Spleen (tissue), 11 donors: ENCODE results near the gene MEAK7. TPM values are rescaled to one million over a fixed set of nuclear protein-coding genes. Genes with fewer than 3 reads are reported as not detected.

Experiments
- DNase-seq: peaks from one replicate; pipeline ENCODE4 v3.0.0-alpha.2; 2020
- H3K27ac ChIP-seq, 8 donors: fragments of 200-600 bp; sonication (generic) in 7 of 8; 1 replicate in 4 of 8; 2 replicates in 4 of 8; pipeline versions ENCODE4 v1.5.0 to v1.8.0; 2016 to 2021; ENCODE audit warnings: inconsistent platforms in 4 of 8, mild to moderate bottlenecking in 4 of 8, moderate library complexity in 1 of 8
- H3K27me3 ChIP-seq, 7 donors: fragments of 200-600 bp; sonication (generic) in 6 of 7; replicated peaks in 1 of 7; 1 replicate in 4 of 7; 2 replicates in 3 of 7; pipeline versions ENCODE4 v1.5.0 to v1.8.0; 2016 to 2021; ENCODE audit warnings: inconsistent platforms in 3 of 7, mild to moderate bottlenecking in 1 of 7
- H3K36me3 ChIP-seq, 6 donors: fragments of 200-600 bp; sonication (generic) in 5 of 6; 1 replicate in 4 of 6; 2 replicates in 2 of 6; pipeline versions ENCODE4 v1.5.0 to v1.8.0; 2016 to 2021; ENCODE audit warnings: inconsistent platforms in 2 of 6
- H3K4me1 ChIP-seq, 6 donors: fragments of 200-600 bp; sonication (generic) in 5 of 6; 1 replicate in 3 of 6; 2 replicates in 3 of 6; pipeline versions ENCODE4 v1.5.0 to v1.8.0; 2016 to 2021; ENCODE audit warnings: inconsistent platforms in 3 of 6
- H3K4me3 ChIP-seq, 8 donors: fragments of 200-600 bp; sonication (generic) in 7 of 8; 1 replicate in 4 of 8; 2 replicates in 4 of 8; pipeline versions ENCODE4 v1.5.0 to v1.8.0; 2016 to 2021; ENCODE audit warnings: inconsistent platforms in 4 of 8, mild to moderate bottlenecking in 4 of 8, moderate library complexity in 2 of 8
- H3K9me3 ChIP-seq, 8 donors: fragments of 200-600 bp; sonication (generic) in 7 of 8; 1 replicate in 4 of 8; 2 replicates in 4 of 8; pipeline versions ENCODE4 v1.5.0 to v1.8.0; 2016 to 2021; ENCODE audit warnings: inconsistent platforms in 4 of 8
- CTCF ChIP-seq, 11 experiments: fragments of 200-600 bp in 7 of 11; fragments of 450-650 bp in 4 of 11; sonication (generic) in 4 of 11; IDR thresholded peaks in 8 of 11; conservative IDR thresholded peaks in 3 of 11; 1 replicate in 7 of 11; 2 replicates in 4 of 11; pipeline versions ENCODE4 v1.4.0 to v1.8.0; 2016 to 2021; ENCODE audit warnings: antibody characterized with exemption in 11 of 11, inconsistent platforms in 4 of 11, mild to moderate bottlenecking in 1 of 11
- POLR2A ChIP-seq, 3 donors: fragments of 450-650 bp; IDR thresholded peaks; one replicate each; pipeline ENCODE4 v1.5.1; 2017; ENCODE audit warnings: antibody characterized with exemption in 3 of 3, mild to moderate bottlenecking in 1 of 3
- POLR2AphosphoS5 ChIP-seq, 3 donors: sonication (generic); formaldehyde crosslinking; IDR thresholded peaks; one replicate each; pipeline ENCODE4 v1.5.1; 2017; ENCODE audit warnings: antibody characterized with exemption in 3 of 3
- WGBS, 5 donors: extraction: QIAGEN DNeasy Blood & Tissue Kit in 3 of 5; methylation state at CpG; one replicate each; pipeline versions ENCODE4 v1.1.5 to v1.1.7; 2013 to 2018; 5-methylcytosine and 5-hydroxymethylcytosine counted together
- intact Hi-C: fragments of 100-400 bp; cut with DNase I; formaldehyde crosslinking; loops from one replicate; pipeline ENCODE4 v1.15.0; 2023; ENCODE audit warnings: low total_unique reads
- polyA plus RNA-seq, 3 donors: library from polyadenylated mRNA; stranded (reverse); fragments of 200-250 nt; gene quantifications; one replicate each; pipeline ENCODE4 v1.2.1, GENCODE V29; 2013
- total RNA-seq, 7 donors: library from RNA; depleted of rRNA in 3 of 7; stranded (reverse); fragments of >200 nt in 3 of 7; fragmentation: NEBNext Ultra II Directional in 4 of 7; extraction: Animal tissue kit (Norgen Biotek cat#: 25700) in 4 of 7; gene quantifications; one replicate each; pipeline versions ENCODE4 v1.1.0 to v1.2.1, GENCODE V29; 2016 to 2021
- donor health status: healthy with polysubstance abuse.
- donor health status: DM: no; HTN: no; CAD: no; lungs with moderate emphysema.
- donor health status: DM: no; HTN: no; CAD: no.
- donor health status: Bipolar disorder and iron deficiency.
- donor health status: healthy.
- donor health status: DM: no; HTN: no; CAD: no.
- donor health status: DM: yes; HTN: yes; CAD: no.

The MEAK7 gene
- total and polyA plus RNA-seq, 10 donors, result 1.5 to 14.9 (median 10.2) TPM

- H3K9me3 ChIP-seq, result peaks cover 3 to 34% (median 24%) of the 10 kb centered on the region in 8 donors
- H3K27me3 ChIP-seq, result no peaks in the 10 kb centered on the region
- H3K4me3 ChIP-seq, result no peak overlapping the region
- intact Hi-C loops, result no loop called here
- WGBS, 5 donors, result 93 to 99% (median 97%) methylated on average over 7 of the region's 7 CpGs
- no peak overlapping the region for H3K27ac ChIP-seq
- TF ChIP-seq POLR2A (IDR thresholded peaks at IDR 0.05) (no peak), POLR2AphosphoS5 (IDR thresholded peaks at IDR 0.05) (no peak), CTCF (IDR thresholded peaks at IDR 0.05 in 8 of 11, conservative IDR thresholded peaks at IDR 0.05 in 3 of 11) (no peak)
- peaks cover 0 to 39% (median 11%) of the 10 kb centered on the region in 6 donors for H3K36me3 ChIP-seq
- peak; percentile 51 for DNase-seq
- H3K4me1 ChIP-seq, result no peaks in the 10 kb centered on the region
Measured at GRCh38 chr16:84471316-84471715, 33.1 kb downstream of the MEAK7 start.

GRCh38 chr16:84467709-84468108 lies 36.8 kb downstream of the MEAK7 start:
- H3K9me3 ChIP-seq, result peaks cover 3 to 35% (median 25%) of the 10 kb centered on the region in 8 donors
- H3K4me1 ChIP-seq, result no peaks in the 10 kb centered on the region
- intact Hi-C loops, result no loop called here
- no peak for DNase-seq
- H3K36me3 ChIP-seq, result peaks cover 0 to 67% (median 12%) of the 10 kb centered on the region in 6 donors
- no peak for TF ChIP-seq POLR2AphosphoS5 (IDR thresholded peaks at IDR 0.05)
- no peak for TF ChIP-seq CTCF (IDR thresholded peaks at IDR 0.05 in 8 of 11, conservative IDR thresholded peaks at IDR 0.05 in 3 of 11)
- no peak for TF ChIP-seq POLR2A (IDR thresholded peaks at IDR 0.05)
- H3K4me3 ChIP-seq, result no peak overlapping the region
- no peaks in the 10 kb centered on the region for H3K27me3 ChIP-seq
- no peak overlapping the region for H3K27ac ChIP-seq

GRCh38 chr16:84467256-84467655 lies 37.2 kb downstream of the MEAK7 start:
- Histone ChIP-seq H3K36me3 (peaks cover 0 to 71% (median 12%) of the 10 kb centered on the region in 6 donors), H3K9me3 (peaks cover 3 to 33% (median 25%) of the 10 kb centered on the region in 8 donors), H3K4me3 (no peak overlapping the region), H3K4me1 (no peaks in the 10 kb centered on the region), H3K27ac (no peak overlapping the region), H3K27me3 (no peaks in the 10 kb centered on the region)
- TF ChIP-seq POLR2A (IDR thresholded peaks at IDR 0.05), result no peak
- no peak for TF ChIP-seq CTCF (IDR thresholded peaks at IDR 0.05 in 8 of 11, conservative IDR thresholded peaks at IDR 0.05 in 3 of 11)
- no peak for TF ChIP-seq POLR2AphosphoS5 (IDR thresholded peaks at IDR 0.05)
- DNase-seq, result no peak
- intact Hi-C loops, result no loop called here
- WGBS, 5 donors, result 86 to 94% (median 89%) methylated on average over 1 of the region's 1 CpG

- intact Hi-C loops, result no loop called here
- H3K4me3 ChIP-seq, result no peak overlapping the region
- H3K9me3 ChIP-seq, result peaks cover 3 to 29% (median 22%) of the 10 kb centered on the region in 8 donors
- WGBS, 5 donors, result 44 to 93% (median 49%) methylated on average over 4 of the region's 4 CpGs
- no peak for DNase-seq
- H3K4me1 ChIP-seq, result peaks cover 0 to 1% (median 0%) of the 10 kb centered on the region in 6 donors
- H3K27me3 ChIP-seq, result no peaks in the 10 kb centered on the region
- H3K27ac ChIP-seq, result no peak overlapping the region
- H3K36me3 ChIP-seq, result peaks cover 0 to 71% (median 12%) of the 10 kb centered on the region in 6 donors
- TF ChIP-seq POLR2AphosphoS5 (IDR thresholded peaks at IDR 0.05) (no peak), POLR2A (IDR thresholded peaks at IDR 0.05) (no peak), CTCF (IDR thresholded peaks at IDR 0.05 in 8 of 11, conservative IDR thresholded peaks at IDR 0.05 in 3 of 11) (no peak)
Measured at GRCh38 chr16:84466692-84467091, 37.8 kb downstream of the MEAK7 start.
